ENCODE measurements around the gene FAM167B. TPM values are rescaled to one million over a fixed set of nuclear protein-coding genes. Genes with fewer than 3 reads are reported as not detected.
A peak's percentile ranks its signal among the peaks of the same experiment; 100 is the strongest.

Gene FAM167B
- total RNA-seq, 2 experiments from 2014 or later: 1.6 to 1.8 TPM

GRCh38 chr1:32247983-32248889, 1.2 kb downstream of the FAM167B start:
- Histone ChIP-seq H3K9me3 (ENCODE audit: low read length) (no peaks in the 10 kb centered on the region), H3K36me3 (ENCODE audit: insufficient read depth, low read length) (no peaks in the 10 kb centered on the region), H3K79me2 (ENCODE audit: insufficient read depth, low read depth, low read length) (peaks cover 17% of the 10 kb centered on the region; the same call in 1 of the 2 replicates), H4K20me1 (ENCODE audit: insufficient read depth, low read length) (no peaks in the 10 kb centered on the region), H3K27ac (ENCODE audit: low read depth, low read length, poor library complexity, severe bottlenecking) (peak overlapping the region; percentile 99), H2AFZ (ENCODE audit: low read length) (peak overlapping the region; percentile 78), H3K4me3 (ENCODE audit: low read depth, low read length, poor library complexity, severe bottlenecking) (peak overlapping the region; percentile 43), H3K4me2 (ENCODE audit: low read length) (peak overlapping the region; percentile 83), H3K9me2 (ENCODE audit: insufficient read depth, low read length) (no peaks in the 10 kb centered on the region), H3K4me1 (ENCODE audit: insufficient read depth, low read length, poor library complexity, severe bottlenecking) (peaks cover 80% of the 10 kb centered on the region)
- ChIA-PET POLR2A (interaction anchor here (0.6 to 9.6 kb wide), 12 partner anchors 12 to 375 kb away, joined by 3 to 79 read pairs (median 4); partner anchors contain the start of genes HDAC1 and TXLNA), CTCF (ENCODE audit: unreplicated experiment) (interaction anchor here (0.6 to 1.3 kb wide), 4 partner anchors 29 to 146 kb away, joined by 3 to 4 read pairs (median 4); partner anchors contain the start of genes BSDC1 and CCDC28B)
- TF ChIP-seq EZH2phosphoT487 (IDR thresholded peaks at IDR 0.05; ENCODE audit: borderline replicate concordance, low read depth, low read length) (no peak), CTCF (conservative IDR thresholded peaks at IDR 0.05; ENCODE audit: low read length) (peak; percentile 93)
- DNase-seq (ENCODE audit: low spot score): peak; percentile 89
- no TSS peak for BruUV-seq (replicated peaks)
- intact Hi-C loops (cut with micrococcal nuclease; ENCODE audit: unreplicated experiment): loop anchor here (2.0 kb wide), 1 partner anchor 33 kb away; no protein-coding TSS in a partner anchor

GRCh38 chr1:32249831-32250525, 3.0 kb downstream of the FAM167B start:
- BruUV-seq (replicated peaks): no TSS peak
- Histone ChIP-seq H3K79me2 (ENCODE audit: insufficient read depth, low read depth, low read length) (peaks cover 32% of the 10 kb centered on the region; the same call in 1 of the 2 replicates), H3K4me3 (ENCODE audit: low read depth, low read length, poor library complexity, severe bottlenecking) (peak overlapping the region; percentile 69), H3K9me2 (ENCODE audit: insufficient read depth, low read length) (no peaks in the 10 kb centered on the region), H3K4me2 (ENCODE audit: low read length) (peak overlapping the region; percentile 83), H3K4me1 (ENCODE audit: insufficient read depth, low read length, poor library complexity, severe bottlenecking) (peaks cover 97% of the 10 kb centered on the region), H3K36me3 (ENCODE audit: insufficient read depth, low read length) (no peaks in the 10 kb centered on the region), H4K20me1 (ENCODE audit: insufficient read depth, low read length) (no peaks in the 10 kb centered on the region), H2AFZ (ENCODE audit: low read length) (no peak overlapping the region; the same call in 1 of the 2 replicates), H3K9me3 (ENCODE audit: low read length) (no peaks in the 10 kb centered on the region), H3K27ac (ENCODE audit: low read depth, low read length, poor library complexity, severe bottlenecking) (peak overlapping the region; percentile 99)
- no peak for TF ChIP-seq EZH2phosphoT487 (IDR thresholded peaks at IDR 0.05; ENCODE audit: borderline replicate concordance, low read depth, low read length)
- no peak for TF ChIP-seq CTCF (conservative IDR thresholded peaks at IDR 0.05; ENCODE audit: low read length)
- ChIA-PET CTCF (ENCODE audit: unreplicated experiment) (interaction anchor here (0.8 to 1.6 kb wide), 7 partner anchors 9 to 95 kb away, joined by 3 to 9 read pairs (median 4); no protein-coding TSS in a partner anchor), POLR2A (interaction anchor here (0.5 to 9.6 kb wide), 16 partner anchors 10 to 428 kb away, joined by 3 to 79 read pairs (median 5); partner anchors contain the start of gene HDAC1)
- intact Hi-C loops (cut with micrococcal nuclease; ENCODE audit: unreplicated experiment): loop anchor here (1.0 to 2.0 kb wide), 5 partner anchors 15 to 66 kb away; partner anchors contain the start of genes EIF3I, HDAC1 and TMEM234
- DNase-seq (ENCODE audit: low spot score): peak; percentile 98
